H1 (cell line): ENCODE measurements around the gene LRRC74B. TPM values are rescaled to one million over a fixed set of nuclear protein-coding genes. Genes with fewer than 3 reads are reported as not detected.

Source experiments
- CTCF ChIA-PET: fragments of 300-600 bp; sonication (Branson Sonifier 250); formaldehyde crosslinking; loops from one replicate; lab custom pipeline; 2021; ENCODE audit not compliant: partially characterized antibody; lab: Charles Lee
- POLR2A ChIA-PET: fragments of 300-600 bp; sonication (Branson Sonifier 250); formaldehyde crosslinking; loops from one replicate; lab custom pipeline; 2021; ENCODE audit warnings: inconsistent platforms; ENCODE audit not compliant: partially characterized antibody; lab: Charles Lee
- DNase-seq, 2 experiments: peaks; one replicate each; pipeline versions ENCODE4 v3.0.0 to v3.0.0-alpha.2; 2010 to 2022; ENCODE audit warnings: low spot score in 2 of 2, low read depth in 1 of 2, mixed read lengths in 1 of 2
- FAIRE-seq: peaks from 2 replicates; lab custom pipeline; 2011; peaks lifted over from hg19 to GRCh38; lab: Jason Lieb, UNC
- H2AFZ ChIP-seq: 2 replicates; pipeline ENCODE4 v1.8.1; 2012; ENCODE audit warnings: low read length, inconsistent platforms
- H2AK5ac ChIP-seq: 2 replicates; pipeline ENCODE4 v1.6.1; 2013; ENCODE audit warnings: low read depth, low read length
- H2BK120ac ChIP-seq: replicated peaks from 2 replicates; pipeline ENCODE3; 2013; ENCODE audit warnings: low read depth, low read length, inconsistent platforms
- H2BK12ac ChIP-seq: 2 replicates; pipeline ENCODE4 v1.6.1; 2013; ENCODE audit warnings: low read depth, low read length
- H2BK15ac ChIP-seq: 2 replicates; pipeline ENCODE4 v1.6.1; 2013; ENCODE audit warnings: low read length
- H2BK20ac ChIP-seq: 2 replicates; pipeline ENCODE4 v1.6.1; 2013; ENCODE audit warnings: low read length
- H2BK5ac ChIP-seq: 2 replicates; pipeline ENCODE4 v1.6.1; 2013; ENCODE audit warnings: low read depth, low read length
- H3K14ac ChIP-seq: 2 replicates; pipeline ENCODE4 v1.6.1; 2013; ENCODE audit warnings: inconsistent platforms; ENCODE audit not compliant: insufficient read length
- H3K18ac ChIP-seq: 2 replicates; pipeline ENCODE4 v1.6.1; 2013; ENCODE audit warnings: low read length; ENCODE audit errors: extremely low read depth
- H3K23ac ChIP-seq: 2 replicates; pipeline ENCODE4 v1.6.1; 2013; ENCODE audit warnings: inconsistent platforms; ENCODE audit not compliant: insufficient read length
- H3K23me2 ChIP-seq: 2 replicates; pipeline ENCODE4 v1.6.1; 2013; ENCODE audit warnings: low read depth, low read length
- H3K27ac ChIP-seq: 2 replicates; pipeline ENCODE4 v1.6.1; 2011; ENCODE audit warnings: low read depth, low read length, inconsistent platforms
- H3K27me3 ChIP-seq, 4 experiments: replicated peaks in 1 of 4; 1 replicate in 1 of 4; 2 replicates in 3 of 4; pipeline versions ENCODE4 v1.6.1 to v1.8.1; 2011 to 2013; ENCODE audit warnings: low read length in 3 of 4, mild to moderate bottlenecking in 3 of 4, inconsistent platforms in 2 of 4, mixed read lengths in 2 of 4, moderate library complexity in 1 of 4; ENCODE audit not compliant: control insufficient read depth in 3 of 4, insufficient read depth in 3 of 4; ENCODE audit errors: extremely low read depth in 1 of 4
- H3K36me3 ChIP-seq, 4 experiments: 2 replicates each; pipeline versions ENCODE4 v1.6.1 to v1.8.1; 2011 to 2013; ENCODE audit warnings: mild to moderate bottlenecking in 4 of 4, low read length in 3 of 4, moderate library complexity in 2 of 4, control low read depth in 1 of 4, inconsistent platforms in 1 of 4; ENCODE audit not compliant: insufficient read depth in 4 of 4, control insufficient read depth in 2 of 4
- H3K4ac ChIP-seq: replicated peaks from 2 replicates; pipeline ENCODE3; 2013; ENCODE audit warnings: low read length, low read depth, mixed read lengths, inconsistent platforms; ENCODE audit not compliant: insufficient read length
- H3K4me1 ChIP-seq, 4 experiments: replicated peaks in 1 of 4; 1 replicate in 1 of 4; 2 replicates in 3 of 4; pipeline versions ENCODE4 v1.6.1 to v1.8.1; 2011 to 2013; ENCODE audit warnings: low read length in 3 of 4, inconsistent platforms in 2 of 4, mixed read lengths in 1 of 4; ENCODE audit not compliant: insufficient read depth in 4 of 4, control insufficient read depth in 3 of 4
- H3K4me2 ChIP-seq, 2 experiments: 2 replicates each; pipeline versions ENCODE4 v1.6.1 to v1.8.1; 2011 to 2013; ENCODE audit warnings: low read depth in 2 of 2, low read length in 2 of 2, control low read depth in 1 of 2, inconsistent platforms in 1 of 2, mild to moderate bottlenecking in 1 of 2; ENCODE audit not compliant: insufficient read depth in 1 of 2
- H3K4me3 ChIP-seq, 4 experiments: fragments of 200-600, 300-600 bp in 1 of 4; sonication (generic), shearing (Covaris generic), sonication (Bioruptor Twin) in 1 of 4; 2 replicates each; pipeline versions ENCODE4 v1.5.1 to v1.8.1; 2011 to 2016; ENCODE audit warnings: low read length in 4 of 4, low read depth in 3 of 4, control low read depth in 2 of 4, inconsistent platforms in 2 of 4, mild to moderate bottlenecking in 2 of 4, mixed read lengths in 1 of 4, moderate library complexity in 1 of 4; ENCODE audit not compliant: insufficient read depth in 2 of 4; ENCODE audit errors: extremely low read depth in 1 of 4
- H3K56ac ChIP-seq: replicated peaks from 2 replicates; pipeline ENCODE3; 2013; ENCODE audit warnings: low read depth, mild to moderate bottlenecking, mixed read lengths, low read length, inconsistent platforms; ENCODE audit not compliant: insufficient read length
- H3K79me1 ChIP-seq: 2 replicates; pipeline ENCODE4 v1.6.1; 2013; ENCODE audit warnings: low read depth, low read length, control low read depth
- H3K79me2 ChIP-seq, 2 experiments: 2 replicates each; pipeline versions ENCODE4 v1.6.1 to v1.8.1; 2012 to 2013; ENCODE audit warnings: low read length in 2 of 2, mild to moderate bottlenecking in 2 of 2, inconsistent platforms in 1 of 2; ENCODE audit not compliant: insufficient read depth in 2 of 2, control insufficient read depth in 1 of 2
- H3K9ac ChIP-seq, 4 experiments: replicated peaks in 1 of 4; 1 replicate in 1 of 4; 2 replicates in 3 of 4; pipeline versions ENCODE4 v1.6.1 to v1.8.1; 2011 to 2013; ENCODE audit warnings: low read depth in 3 of 4, low read length in 3 of 4, control low read depth in 2 of 4, mild to moderate bottlenecking in 2 of 4, moderate library complexity in 2 of 4, inconsistent platforms in 1 of 4; ENCODE audit errors: extremely low read depth in 1 of 4
- H3K9me3 ChIP-seq, 2 experiments: 2 replicates each; pipeline versions ENCODE4 v1.6.1 to v1.8.1; 2012 to 2013; ENCODE audit warnings: mild to moderate bottlenecking in 2 of 2, moderate library complexity in 2 of 2, control low read depth in 1 of 2, inconsistent platforms in 1 of 2, low read depth in 1 of 2, low read length in 1 of 2, mixed read lengths in 1 of 2; ENCODE audit not compliant: insufficient read depth in 2 of 2
- H4K20me1 ChIP-seq, 2 experiments: replicated peaks in 1 of 2; 2 replicates each; pipeline versions ENCODE3 to v1.8.1; 2011 to 2013; ENCODE audit warnings: inconsistent platforms in 2 of 2, low read length in 2 of 2, mild to moderate bottlenecking in 1 of 2; ENCODE audit not compliant: insufficient read depth in 2 of 2, control insufficient read depth in 1 of 2
- H4K5ac ChIP-seq: 2 replicates; pipeline ENCODE4 v1.6.1; 2013; ENCODE audit warnings: low read length, low read depth, mixed read lengths, inconsistent platforms; ENCODE audit not compliant: insufficient read length
- H4K8ac ChIP-seq: 2 replicates; pipeline ENCODE4 v1.8.0; 2013; ENCODE audit warnings: mild to moderate bottlenecking, moderate library complexity, low read length, inconsistent platforms; ENCODE audit not compliant: insufficient read depth; ENCODE audit errors: extremely low read depth
- H4K91ac ChIP-seq: replicated peaks from 2 replicates; pipeline ENCODE3; 2013; ENCODE audit warnings: low read length, mixed read lengths, inconsistent platforms; ENCODE audit not compliant: insufficient read length
- BACH1 ChIP-seq: IDR thresholded peaks from 2 replicates; pipeline ENCODE4 v1.6.1; 2012; ENCODE audit warnings: low read length, improper control_type of control experiment
- CHD2 ChIP-seq: IDR thresholded peaks from 2 replicates; pipeline ENCODE4 v1.6.1; 2012; ENCODE audit warnings: low read length, improper control_type of control experiment
- SRF ChIP-seq: IDR thresholded peaks from 2 replicates; pipeline ENCODE4 v1.6.1; 2011; ENCODE audit warnings: mild to moderate bottlenecking, low read depth, low read length, moderate library complexity
- WGBS, 2 experiments: shearing (Covaris generic) in 1 of 2; methylation state at CpG; one replicate each; pipeline versions ENCODE4 v1.1.6 to v1.1.7; 2013 to 2015; ENCODE audit warnings: low lambda C conversion rate in 2 of 2, mixed read lengths in 2 of 2, inconsistent platforms in 1 of 2, low coverage in 1 of 2, missing lambda C conversion rate in 1 of 2; ENCODE audit not compliant: insufficient replicate concordance in 2 of 2, insufficient coverage in 1 of 2, insufficient read length in 1 of 2; ENCODE audit errors: extremely low coverage in 1 of 2, missing lambda C conversion rate in 1 of 2; 5-methylcytosine and 5-hydroxymethylcytosine counted together
- polyA plus RNA-seq, 7 experiments: library from polyadenylated mRNA; depleted of rRNA in 3 of 7; stranded (reverse) in 5 of 7; unstranded in 2 of 7; fragments of >200 nt in 5 of 7; fragments of 200-250 nt in 2 of 7; gene quantifications; 1 replicate in 5 of 7; 2 replicates in 1 of 7; 4 replicates in 1 of 7; pipeline versions ENCODE4 v1.2.1 to v1.2.3, GENCODE V29; 2011 to 2013; ENCODE audit warnings: missing spikeins in 2 of 7, mixed read lengths in 2 of 7
- total RNA-seq: library from RNA; stranded (reverse); fragmentation: NEBNext Ultra II Directional; extraction: Animal tissue kit (Norgen Biotek cat#: 25700); gene quantifications from 2 replicates; pipeline ENCODE4 v1.2.1, GENCODE V29; 2021

Gene LRRC74B
- total and polyA plus RNA-seq, 2 of the 8 experiments (the other 6 are each of a cell fraction or from before 2014, with no cell fraction given), result not detected

- no peaks in the 10 kb centered on the region for H3K27me3 ChIP-seq
- H3K36me3 ChIP-seq, result no peaks in the 10 kb centered on the region
- no peak overlapping the region for H3K4me3 ChIP-seq
- H2BK5ac ChIP-seq, result peak overlapping the region; percentile 44; the same call in 1 of the 2 replicates
- 0 out of 2 replicates have a peak overlapping the region, but pooled peaks have one; percentile 72 for H2BK15ac ChIP-seq
- WGBS, 2 experiments, result 47% methylated on average over 8 of the region's 8 CpGs; no CpG with 5 or more reads in 1 of the 2 experiments
- no peak overlapping the region for H3K27ac ChIP-seq
- no peak overlapping the region for H3K9ac ChIP-seq
- H4K91ac ChIP-seq, result no peak overlapping the region
- H4K5ac ChIP-seq, result no peak overlapping the region
- H3K79me1 ChIP-seq, result no peaks in the 10 kb centered on the region
- no peak overlapping the region; the same call in 1 of the 2 replicates for H2BK12ac ChIP-seq
- peak overlapping the region; percentile 40 to 49 for H3K4me2 ChIP-seq
- H3K14ac ChIP-seq, result no peak overlapping the region
- FAIRE-seq, result no peak
- no peak overlapping the region for H2BK120ac ChIP-seq
- H3K18ac ChIP-seq, result 0 out of 2 replicates have a peak overlapping the region, but pooled peaks have one; percentile 19
- no peak overlapping the region for H3K23ac ChIP-seq
- H2BK20ac ChIP-seq, result 0 out of 2 replicates have a peak overlapping the region, but pooled peaks have one; percentile 72
- no peaks in the 10 kb centered on the region for H3K79me2 ChIP-seq
- peaks cover 2 to 17% (median 12%) of the 10 kb centered on the region in 4 experiments; a peak in 5 of 7 replicates for H3K4me1 ChIP-seq
- TF ChIP-seq BACH1, result no peak
- no peak for TF ChIP-seq CHD2
- no peak for TF ChIP-seq SRF
- POLR2A ChIA-PET, result interaction anchor here (0.6 to 0.9 kb wide), 2 partner anchors 9 to 40 kb away, joined by 3 read pairs; no protein-coding TSS in a partner anchor
- no peaks in the 10 kb centered on the region for H3K9me3 ChIP-seq
- no peak for DNase-seq
- H3K56ac ChIP-seq, result no peak overlapping the region
- H3K4ac ChIP-seq, result no peak overlapping the region
- no peak overlapping the region for H2AK5ac ChIP-seq
- H3K23me2 ChIP-seq, result no peaks in the 10 kb centered on the region
- H4K8ac ChIP-seq, result no peak overlapping the region
- no peaks in the 10 kb centered on the region for H4K20me1 ChIP-seq
- CTCF ChIA-PET, result interaction anchor here (0.6 to 1.4 kb wide), 8 partner anchors 13 to 49 kb away, joined by 3 to 5 read pairs (median 3); partner anchors contain the start of gene SLC7A4
- H2AFZ ChIP-seq, result no peak overlapping the region
Observed at GRCh38 chr22:21051831-21052400, 6.2 kb downstream of the LRRC74B start.
